GM23248 (cell line): Measurements from ENCODE around the gene VIPR2.

Experiments
- EZH2 ChIP-seq: fragments of 200-600 bp; sonication (generic); IDR thresholded peaks from 2 replicates; pipeline ENCODE4 v1.6.1; 2018; ENCODE audit warnings: antibody characterized with exemption, mild to moderate bottlenecking; ENCODE audit not compliant: insufficient read depth, poor library complexity, severe bottlenecking
- EZH2phosphoT487 ChIP-seq: fragments of 200-600 bp; sonication (generic); IDR thresholded peaks from 2 replicates; pipeline ENCODE4 v1.6.1; 2018; ENCODE audit warnings: antibody characterized with exemption, moderate library complexity, mild to moderate bottlenecking, low read depth; ENCODE audit not compliant: insufficient read depth

DNA sequence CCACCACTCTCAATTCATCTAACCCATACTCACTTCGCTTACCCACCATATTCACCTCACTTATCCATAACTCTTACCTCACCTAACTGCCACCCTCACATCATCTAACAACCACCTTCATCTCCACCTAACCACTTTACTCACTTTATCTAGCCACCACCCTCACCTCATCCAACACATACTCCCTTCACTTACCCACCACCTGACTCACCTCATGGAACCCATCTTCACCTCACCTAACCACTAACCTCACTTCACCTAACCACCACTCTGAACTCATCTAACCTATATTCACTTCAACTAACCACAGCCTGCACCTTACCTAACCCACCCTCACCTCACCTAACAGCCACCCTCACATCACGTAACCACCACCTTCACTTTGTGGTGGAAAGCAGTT lies 84.2 kb downstream of the VIPR2 start:
- no peak for TF ChIP-seq EZH2phosphoT487
- TF ChIP-seq EZH2, result no peak
